ENCODE data around the gene MED13.

Gene MED13

DNA sequence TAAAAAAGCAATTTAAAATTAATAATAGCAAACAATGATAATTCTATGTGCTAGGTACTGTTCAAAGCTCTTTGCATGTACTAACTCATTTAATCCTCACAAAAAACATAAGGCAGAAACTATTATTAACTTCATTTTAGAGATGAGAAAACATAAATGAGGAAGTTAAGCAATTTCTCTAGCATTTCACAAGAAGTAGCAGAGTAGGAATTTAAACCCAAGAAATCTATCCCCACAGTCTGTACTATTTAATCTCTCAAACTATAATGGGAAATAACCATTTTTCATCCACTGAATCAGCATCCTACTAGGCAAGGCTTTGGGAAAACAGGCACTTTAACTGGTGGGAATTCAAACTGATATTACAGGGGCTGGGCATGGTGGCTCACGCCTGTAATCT, 95.0 kb downstream of the MED13 start:
- TF ChIP-seq, protein P1, sequence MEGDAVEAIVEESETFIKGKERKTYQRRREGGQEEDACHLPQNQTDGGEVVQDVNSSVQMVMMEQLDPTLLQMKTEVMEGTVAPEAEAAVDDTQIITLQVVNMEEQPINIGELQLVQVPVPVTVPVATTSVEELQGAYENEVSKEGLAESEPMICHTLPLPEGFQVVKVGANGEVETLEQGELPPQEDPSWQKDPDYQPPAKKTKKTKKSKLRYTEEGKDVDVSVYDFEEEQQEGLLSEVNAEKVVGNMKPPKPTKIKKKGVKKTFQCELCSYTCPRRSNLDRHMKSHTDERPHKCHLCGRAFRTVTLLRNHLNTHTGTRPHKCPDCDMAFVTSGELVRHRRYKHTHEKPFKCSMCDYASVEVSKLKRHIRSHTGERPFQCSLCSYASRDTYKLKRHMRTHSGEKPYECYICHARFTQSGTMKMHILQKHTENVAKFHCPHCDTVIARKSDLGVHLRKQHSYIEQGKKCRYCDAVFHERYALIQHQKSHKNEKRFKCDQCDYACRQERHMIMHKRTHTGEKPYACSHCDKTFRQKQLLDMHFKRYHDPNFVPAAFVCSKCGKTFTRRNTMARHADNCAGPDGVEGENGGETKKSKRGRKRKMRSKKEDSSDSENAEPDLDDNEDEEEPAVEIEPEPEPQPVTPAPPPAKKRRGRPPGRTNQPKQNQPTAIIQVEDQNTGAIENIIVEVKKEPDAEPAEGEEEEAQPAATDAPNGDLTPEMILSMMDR (IDR thresholded peaks at IDR 0.05; ENCODE audit: insufficient read depth, low read length, poor library complexity, severe bottlenecking): no peak
- Histone ChIP-seq H3K27me3 (replicated peaks; ENCODE audit: control insufficient read depth, insufficient read depth, low read length) (no peaks in the 10 kb centered on the region), H3K4me3 (replicated peaks; ENCODE audit: low read depth, low read length) (no peak overlapping the region), H3K36me3 (ENCODE audit: control insufficient read depth, insufficient read depth, low read length) (peaks cover 8% of the 10 kb centered on the region)
- no peak for DNase-seq (ENCODE audit: extremely low read depth, insufficient read length)

DNA sequence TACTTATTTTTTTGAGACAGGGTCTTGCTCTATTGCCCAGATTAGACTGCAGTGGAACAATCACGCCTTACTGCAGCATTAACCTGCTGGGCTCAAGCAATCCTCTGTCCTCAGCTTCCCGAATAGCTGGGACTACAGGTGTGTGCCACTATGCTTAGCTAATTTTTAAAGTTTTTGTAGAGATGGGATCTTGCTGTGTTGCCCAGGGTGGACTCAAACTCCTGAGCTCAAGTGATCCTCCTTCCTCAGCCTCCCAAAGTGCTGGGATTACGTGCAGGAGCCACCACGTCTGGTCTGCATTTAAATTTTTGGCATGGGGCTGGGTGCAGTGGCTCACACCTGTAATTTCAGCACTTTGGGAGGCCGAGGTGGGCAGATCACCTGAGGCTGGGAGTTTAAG, 96.3 kb downstream of the MED13 start:
- TF ChIP-seq, protein P1 (IDR thresholded peaks at IDR 0.05; ENCODE audit: insufficient read depth, low read length, poor library complexity, severe bottlenecking): no peak
- Histone ChIP-seq H3K36me3 (ENCODE audit: control insufficient read depth, insufficient read depth, low read length) (peaks cover 15% of the 10 kb centered on the region), H3K4me3 (replicated peaks; ENCODE audit: low read depth, low read length) (no peak overlapping the region), H3K27me3 (replicated peaks; ENCODE audit: control insufficient read depth, insufficient read depth, low read length) (no peaks in the 10 kb centered on the region)
- DNase-seq (ENCODE audit: extremely low read depth, insufficient read length): no peak

DNA sequence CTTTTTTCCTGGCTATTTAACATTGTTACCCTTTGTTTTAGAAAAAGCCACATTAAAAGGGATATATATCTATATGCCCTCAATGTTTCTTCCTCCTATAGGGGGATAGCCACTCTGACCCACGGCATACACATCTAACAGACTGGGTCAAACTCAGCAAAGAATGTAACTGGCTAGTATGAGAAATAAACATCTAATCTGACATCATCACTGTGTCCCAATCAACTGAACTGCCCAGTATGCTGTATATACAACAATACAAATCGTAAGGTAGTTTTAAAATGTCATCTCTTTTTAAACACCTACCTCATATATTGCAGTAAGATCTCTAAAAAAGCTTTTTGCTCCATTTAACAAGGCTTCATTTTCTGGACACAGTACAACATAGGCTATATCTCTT, 97.3 kb downstream of the MED13 start:
- no peak overlapping the region for H3K4me3 ChIP-seq (replicated peaks; ENCODE audit: low read depth, low read length)
- H3K27me3 ChIP-seq (replicated peaks; ENCODE audit: control insufficient read depth, insufficient read depth, low read length): no peaks in the 10 kb centered on the region
- no peak for DNase-seq (ENCODE audit: extremely low read depth, insufficient read length)
- H3K36me3 ChIP-seq (ENCODE audit: control insufficient read depth, insufficient read depth, low read length): peaks cover 16% of the 10 kb centered on the region
- TF ChIP-seq, protein P1 (IDR thresholded peaks at IDR 0.05; ENCODE audit: insufficient read depth, low read length, poor library complexity, severe bottlenecking): no peak

DNA sequence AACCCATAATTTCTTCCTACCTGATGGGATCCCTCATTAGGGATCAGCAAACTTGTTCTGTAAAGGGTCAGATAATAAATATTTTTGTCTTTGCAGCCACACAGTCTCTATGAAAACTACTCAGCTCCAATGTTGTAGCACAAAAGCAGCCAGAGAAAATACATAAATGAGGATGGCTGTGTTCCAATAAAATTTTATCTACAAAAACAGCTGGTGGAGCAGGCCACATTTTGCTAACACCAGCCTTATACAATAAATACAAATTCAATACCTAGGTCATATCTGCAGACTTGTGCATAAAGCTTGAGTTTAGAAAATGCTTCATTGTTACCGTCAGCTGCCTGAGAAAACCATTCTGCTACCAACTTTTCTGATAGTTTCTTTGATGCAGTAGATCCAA, 98.9 kb downstream of the MED13 start:
- H3K36me3 ChIP-seq (ENCODE audit: control insufficient read depth, insufficient read depth, low read length): peaks cover 15% of the 10 kb centered on the region
- no peak for DNase-seq (ENCODE audit: extremely low read depth, insufficient read length)
- TF ChIP-seq, protein P1 (IDR thresholded peaks at IDR 0.05; ENCODE audit: insufficient read depth, low read length, poor library complexity, severe bottlenecking): no peak
- H3K4me3 ChIP-seq (replicated peaks; ENCODE audit: low read depth, low read length): no peak overlapping the region
- no peaks in the 10 kb centered on the region for H3K27me3 ChIP-seq (replicated peaks; ENCODE audit: control insufficient read depth, insufficient read depth, low read length)

DNA sequence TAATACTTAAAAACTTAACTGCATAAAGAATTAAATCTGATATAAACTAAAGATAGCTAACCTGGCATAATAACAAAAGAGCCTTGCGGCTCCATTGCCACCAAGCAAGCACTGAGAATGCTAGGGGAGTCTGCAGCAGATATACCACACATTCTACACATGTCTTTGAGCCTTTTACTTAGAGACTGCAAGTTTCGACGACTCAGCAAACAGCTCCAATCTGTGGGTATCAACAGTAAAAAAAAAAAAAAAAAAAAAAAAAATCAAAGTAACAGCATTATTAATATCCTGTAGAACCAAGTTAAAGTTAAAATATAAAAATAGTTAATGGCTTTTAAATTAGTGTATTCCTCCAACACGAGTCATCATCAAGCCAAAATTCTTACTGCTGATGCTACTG, 109.5 kb downstream of the MED13 start:
- peaks cover 9% of the 10 kb centered on the region for H3K36me3 ChIP-seq (ENCODE audit: control insufficient read depth, insufficient read depth, low read length)
- no peaks in the 10 kb centered on the region for H3K27me3 ChIP-seq (replicated peaks; ENCODE audit: control insufficient read depth, insufficient read depth, low read length)
- no peak overlapping the region for H3K4me3 ChIP-seq (replicated peaks; ENCODE audit: low read depth, low read length)
- TF ChIP-seq, protein P1 (IDR thresholded peaks at IDR 0.05; ENCODE audit: insufficient read depth, low read length, poor library complexity, severe bottlenecking): no peak
- DNase-seq (ENCODE audit: extremely low read depth, insufficient read length): no peak

DNA sequence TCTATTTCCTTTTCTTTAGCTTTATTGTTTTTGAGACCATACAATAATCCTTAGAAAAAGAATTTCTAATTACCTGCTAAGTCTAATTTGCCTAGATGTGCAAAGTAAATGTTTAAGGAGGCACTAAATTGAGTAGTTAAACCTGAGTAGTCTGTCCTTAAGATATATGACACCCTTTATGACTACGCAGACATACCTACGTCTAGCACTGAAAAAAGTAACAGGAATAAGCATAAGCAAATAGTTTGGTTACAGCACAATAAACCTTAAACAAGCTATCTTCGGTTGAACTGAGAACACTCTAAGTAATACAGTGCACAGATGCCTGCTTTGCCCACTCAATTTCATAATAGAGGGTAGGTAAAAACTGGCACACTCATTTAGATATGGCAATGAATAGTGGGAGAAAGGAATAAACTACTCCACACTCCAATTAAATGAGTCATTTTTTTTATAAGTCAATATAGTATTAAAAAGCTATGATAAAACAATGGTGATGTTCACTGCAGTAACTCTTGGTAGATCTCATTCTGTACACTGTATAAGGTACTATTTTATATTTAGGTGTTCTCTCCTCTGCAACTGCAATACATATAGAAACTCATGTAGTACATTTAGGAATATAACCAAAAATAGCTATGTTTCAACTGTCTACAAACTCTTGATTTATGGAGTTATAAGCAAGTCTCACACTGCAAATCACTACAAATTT, 117.6 kb downstream of the MED13 start:
- DNase-seq (ENCODE audit: extremely low read depth, insufficient read length): no peak
- Histone ChIP-seq H3K36me3 (ENCODE audit: control insufficient read depth, insufficient read depth, low read length) (peaks cover 5% of the 10 kb centered on the region), H3K4me3 (replicated peaks; ENCODE audit: low read depth, low read length) (no peak overlapping the region), H3K27me3 (replicated peaks; ENCODE audit: control insufficient read depth, insufficient read depth, low read length) (no peaks in the 10 kb centered on the region)
- TF ChIP-seq, protein P1 (IDR thresholded peaks at IDR 0.05; ENCODE audit: insufficient read depth, low read length, poor library complexity, severe bottlenecking): no peak
